Activated T-helper 1 cell treated with anti-CD3 and anti-CD28 coated beads, Interleukin-2, amount 50 U/mL, for 16 hours (primary cell): ENCODE results near the gene NAPEPLD.
"Not testable (repeated sequence)": the region's sequence is repeated elsewhere in the genome, so short reads cannot be mapped to it uniquely, and the experiment has no call there.

Experiments
- DNase-seq, 2 donors: peaks; one replicate each; pipeline ENCODE4 v3.0.0-alpha.2; 2020; ENCODE audit warnings: low read depth in 1 of 2, low spot score in 1 of 2

NAPEPLD gene

DNA sequence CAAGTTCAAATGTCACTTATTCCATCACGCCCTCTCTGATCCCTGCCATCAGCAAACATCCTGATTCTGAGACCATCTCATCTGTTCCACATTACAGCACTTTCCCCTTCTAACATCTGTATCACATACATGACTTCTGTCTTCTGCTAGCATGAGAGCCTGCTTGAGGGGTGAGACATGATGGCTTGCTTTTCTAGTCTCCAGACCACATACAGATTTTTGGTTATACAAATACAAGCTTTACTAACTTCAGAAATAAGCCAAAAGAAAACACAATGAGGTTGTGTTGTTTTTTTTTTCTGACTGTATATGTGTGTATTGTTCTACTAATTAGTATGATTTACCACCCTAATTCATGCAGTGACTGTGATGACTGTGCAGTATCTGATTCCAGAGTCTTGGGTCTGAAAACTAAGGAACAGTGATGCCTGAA lies 34.3 kb downstream of the NAPEPLD start:
- no peak for DNase-seq

DNA sequence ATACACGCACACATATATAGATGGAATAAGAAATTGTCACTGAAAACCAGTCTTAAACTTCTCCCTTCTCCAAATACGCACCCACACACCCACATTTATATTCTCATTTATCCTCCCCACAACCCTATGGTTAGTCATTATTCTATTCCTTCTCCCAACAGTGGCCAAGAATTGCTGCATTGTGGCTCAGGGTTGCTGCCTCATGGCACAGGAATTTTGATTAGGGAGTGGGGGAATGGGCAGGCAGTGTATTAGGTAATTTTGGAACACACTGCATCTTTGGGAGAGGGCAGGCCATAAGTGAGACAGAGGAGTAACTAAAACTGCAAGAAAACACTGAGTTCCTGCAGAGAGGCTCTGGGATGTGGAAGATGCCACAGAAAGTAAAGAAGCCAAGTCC lies 35.7 kb downstream of the NAPEPLD start:
- DNase-seq, result no peak

DNA sequence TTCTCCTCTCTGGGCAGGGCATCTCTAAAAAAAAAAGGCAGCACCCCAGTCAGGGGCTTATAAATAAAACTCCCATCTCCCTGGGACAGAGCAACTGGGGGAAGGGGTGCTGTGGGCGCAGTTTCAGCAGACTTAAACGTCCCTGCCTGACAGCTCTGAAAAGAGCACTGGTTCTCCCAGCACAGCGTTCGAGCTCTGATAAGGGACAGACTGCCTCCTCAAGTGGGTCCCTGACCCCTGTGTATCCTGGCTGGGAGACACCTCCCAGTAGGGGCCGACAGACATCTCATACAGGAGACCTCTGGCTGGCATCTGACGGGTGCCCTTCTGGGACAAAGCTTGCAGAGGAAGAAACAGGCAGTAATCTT lies 42.2 kb downstream of the NAPEPLD start:
- DNase-seq, result not testable (repeated sequence)

DNA sequence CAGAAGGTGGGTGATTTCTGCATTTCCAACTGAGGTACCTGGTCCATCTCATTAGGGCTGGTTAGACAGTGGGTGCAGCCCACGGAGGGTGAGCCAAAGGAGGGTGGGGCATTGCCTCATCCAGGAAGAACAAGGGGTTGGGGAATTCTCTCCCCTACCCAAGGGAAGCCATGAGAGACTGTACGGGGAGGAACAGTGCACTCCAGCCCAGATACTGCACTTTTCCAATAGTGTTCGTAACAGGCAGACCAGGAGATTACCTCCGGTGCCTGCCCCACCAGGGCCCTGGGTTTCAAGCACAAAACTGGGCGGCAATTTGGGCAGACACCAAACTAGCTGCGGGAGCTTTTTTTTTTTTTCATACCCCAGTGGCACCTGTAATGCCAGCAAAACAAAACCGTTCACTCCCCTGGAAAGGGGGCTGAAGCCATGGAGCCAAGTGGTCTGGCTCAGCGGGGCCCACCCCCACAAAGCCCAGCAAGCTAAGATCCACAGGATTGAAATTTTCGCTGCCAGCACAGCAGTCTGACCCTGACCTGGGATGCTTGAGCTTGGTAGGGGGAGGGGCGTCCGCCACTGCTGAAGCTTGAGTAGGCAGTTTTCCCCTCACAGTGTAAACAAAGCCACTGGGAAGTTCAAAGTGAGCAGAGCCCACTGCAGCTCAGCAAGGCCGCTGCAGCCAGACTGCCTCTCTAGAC lies 42.7 kb downstream of the NAPEPLD start:
- DNase-seq, result no peak

DNA sequence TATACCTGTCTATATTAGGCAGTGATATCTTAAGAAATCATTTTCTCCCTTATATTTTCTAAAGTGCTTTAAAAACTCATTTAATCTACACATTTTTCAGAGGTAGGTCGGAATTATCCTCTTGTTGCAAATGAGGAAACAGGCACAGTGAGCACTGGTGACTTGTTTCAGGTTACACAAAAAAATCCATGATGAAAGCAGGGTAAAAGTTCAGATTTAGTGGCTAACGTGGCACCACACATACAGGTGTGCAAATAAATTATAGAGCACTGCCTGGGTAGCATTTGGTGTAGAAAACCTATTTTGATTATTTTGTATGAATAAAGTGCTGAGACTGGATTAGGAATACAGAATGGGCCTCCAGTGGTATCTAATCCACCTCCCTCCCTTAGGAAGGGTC lies 47.4 kb downstream of the NAPEPLD start:
- DNase-seq, result no peak

DNA sequence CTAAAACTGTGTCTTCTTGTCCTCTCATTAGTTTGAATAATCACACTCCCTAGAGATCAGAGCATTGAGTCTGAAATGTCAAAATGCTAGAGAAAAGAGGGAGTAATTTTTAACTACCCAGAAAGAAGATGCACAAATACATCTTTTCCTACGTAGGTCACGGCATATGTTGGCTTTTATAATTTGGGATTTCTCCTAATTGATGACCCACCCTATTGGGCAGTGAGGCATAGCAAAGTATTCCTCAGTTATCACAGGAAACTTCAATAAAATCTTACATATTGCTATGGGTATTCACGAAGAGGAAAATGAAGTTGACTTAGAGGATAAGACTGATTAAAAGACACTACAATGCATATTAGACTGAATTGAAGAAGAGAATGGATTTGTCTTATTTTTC lies 48.6 kb downstream of the NAPEPLD start:
- no peak for DNase-seq

DNA sequence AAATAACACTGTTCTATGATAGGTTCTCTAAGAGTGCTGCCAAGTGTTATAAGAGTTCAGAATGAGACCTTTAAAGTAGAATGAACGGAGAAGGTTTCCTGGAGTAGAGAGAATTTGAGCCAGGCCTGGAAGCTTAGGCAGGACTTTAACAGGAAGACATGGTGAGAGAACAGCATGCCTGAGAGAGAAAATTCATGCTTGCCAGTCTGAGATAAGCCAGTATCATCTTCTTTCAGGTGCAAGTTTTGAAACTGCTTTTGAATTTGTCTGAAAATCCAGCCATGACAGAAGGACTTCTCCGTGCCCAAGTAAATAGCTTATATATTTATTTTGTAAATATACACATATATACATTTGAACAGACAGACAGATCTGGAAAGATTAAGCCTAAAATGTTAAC lies 51.9 kb downstream of the NAPEPLD start:
- no peak for DNase-seq

DNA sequence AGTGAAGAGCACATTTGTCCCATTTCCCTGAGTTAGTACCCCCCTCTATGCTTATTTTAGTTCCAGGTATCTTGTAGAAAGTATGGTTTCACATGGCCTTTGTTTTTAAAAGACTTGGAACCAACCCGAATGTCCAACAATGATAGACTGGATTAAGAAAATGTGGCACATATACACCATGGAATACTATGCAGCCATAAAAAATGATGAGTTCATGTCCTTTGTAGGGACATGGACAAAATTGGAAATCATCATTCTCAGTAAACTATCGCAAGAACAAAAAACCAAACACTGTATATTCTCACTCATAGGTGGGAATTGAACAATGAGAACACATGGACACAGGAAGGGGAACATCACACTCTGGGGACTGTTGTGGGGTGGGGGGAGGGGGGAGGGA lies 53.3 kb downstream of the NAPEPLD start:
- DNase-seq, result not testable (repeated sequence)

DNA sequence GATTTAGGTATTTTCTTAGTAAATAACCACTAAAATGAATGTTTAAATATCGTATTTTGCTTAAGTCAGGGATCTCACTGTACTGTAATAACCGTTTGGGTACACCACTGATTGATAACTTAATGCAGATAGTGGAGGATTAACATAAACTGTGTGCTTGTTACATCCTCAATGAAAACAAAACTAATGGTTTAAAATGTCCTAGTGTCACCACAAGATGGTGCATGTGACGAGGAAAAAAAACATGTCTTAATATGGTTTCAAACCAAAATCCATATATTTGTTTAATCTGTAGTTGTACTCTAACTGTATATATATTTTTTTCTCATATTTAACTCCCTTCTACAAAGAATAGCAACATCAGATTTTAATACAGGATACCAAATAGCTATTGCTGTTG lies 54.8 kb downstream of the NAPEPLD start:
- DNase-seq, result no peak

DNA sequence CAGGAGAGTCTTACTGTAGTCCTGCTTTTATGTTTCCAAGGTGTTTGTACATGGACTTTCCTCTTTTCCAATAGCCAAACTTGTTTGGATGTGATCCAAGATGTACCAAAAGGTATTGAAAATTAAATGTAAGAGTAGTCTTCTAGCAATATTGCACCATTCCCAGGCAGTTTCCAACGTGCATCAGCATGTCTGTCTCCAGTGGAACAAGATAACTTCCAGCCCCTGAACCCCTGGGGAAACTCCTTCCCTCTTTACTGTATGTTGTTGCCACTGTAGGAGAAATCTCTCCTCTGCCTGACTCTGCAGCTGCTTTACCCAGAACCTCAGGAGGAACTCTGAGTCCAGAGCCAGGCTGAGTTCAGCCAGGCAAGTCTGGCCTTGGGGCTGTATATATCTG lies 55.5 kb downstream of the NAPEPLD start:
- DNase-seq, result no peak

DNA sequence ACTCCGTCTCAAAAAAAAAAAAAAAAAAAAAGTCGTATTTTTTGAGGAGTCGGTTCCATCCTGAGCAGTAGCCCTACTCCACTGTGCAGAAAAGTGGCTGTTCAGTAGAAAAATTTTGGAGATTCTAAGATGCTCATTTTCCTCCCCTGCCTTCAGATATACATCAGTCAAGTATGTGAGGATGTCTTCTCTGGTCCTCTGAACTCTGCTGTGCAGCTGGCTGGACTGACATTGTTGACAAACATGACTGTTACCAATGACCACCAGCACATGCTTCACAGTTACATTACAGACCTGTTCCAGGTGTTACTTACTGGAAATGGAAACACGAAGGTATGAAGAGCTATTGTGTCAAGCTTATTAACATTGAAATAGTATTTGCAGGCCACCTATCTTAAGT lies 56.6 kb downstream of the NAPEPLD start:
- DNase-seq, result not testable (repeated sequence)

DNA sequence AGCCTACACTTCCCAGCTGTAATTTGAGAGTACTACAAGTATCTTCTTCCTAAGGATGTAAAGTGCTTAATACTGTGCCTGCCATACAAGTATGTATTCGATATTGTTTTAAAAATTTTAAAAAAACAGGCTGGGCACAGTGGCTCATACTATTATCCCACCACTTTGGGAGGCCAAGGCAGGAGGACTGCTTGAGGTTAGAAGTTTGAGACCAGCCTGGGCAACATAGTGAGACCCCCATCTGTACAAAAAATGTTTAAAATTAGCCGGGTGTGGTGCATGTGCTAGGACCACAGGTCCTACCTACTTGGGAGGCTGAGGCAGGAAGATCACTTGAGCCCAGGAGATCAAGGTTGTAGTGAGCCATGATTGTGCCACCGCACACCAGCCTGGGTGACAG lies 65.7 kb downstream of the NAPEPLD start:
- DNase-seq, result no peak

DNA sequence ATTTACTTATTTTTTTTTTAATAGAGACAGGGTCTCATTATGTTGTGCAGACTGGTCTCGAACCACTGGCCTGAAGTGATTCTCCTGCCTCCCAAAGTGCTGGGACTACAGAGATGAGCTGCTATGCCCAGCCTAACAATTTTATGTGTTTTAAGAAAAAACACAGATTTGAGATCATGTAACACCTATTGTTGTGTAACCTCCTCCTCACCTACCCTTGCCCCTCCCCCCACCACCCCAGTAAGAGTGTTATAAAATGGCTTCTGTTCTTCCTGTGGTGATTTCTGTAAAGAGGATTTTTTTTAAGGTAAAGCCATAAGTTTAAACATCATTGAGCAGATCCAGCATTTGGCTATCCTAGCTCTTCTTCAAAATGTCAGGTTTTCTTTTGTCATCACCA lies 66.4 kb downstream of the NAPEPLD start:
- no peak for DNase-seq

DNA sequence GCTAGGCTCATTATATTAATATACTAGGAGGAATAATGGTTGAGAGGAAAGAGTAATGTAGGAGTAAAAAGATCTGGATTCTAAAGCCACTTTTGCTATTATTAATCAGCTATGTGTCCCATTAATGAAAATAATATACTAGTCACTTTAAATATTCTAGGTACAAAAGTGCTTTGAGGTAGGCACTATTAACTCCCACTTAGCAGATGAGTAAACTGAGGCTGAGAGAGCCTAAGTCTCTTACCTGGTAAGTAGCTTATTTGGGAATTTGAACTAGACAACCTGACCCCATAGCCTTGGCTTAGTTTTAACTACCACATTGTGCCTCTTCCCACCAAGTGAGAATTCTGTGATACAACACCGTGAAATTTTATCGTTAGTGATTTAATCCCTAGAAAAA lies 68.0 kb downstream of the NAPEPLD start:
- DNase-seq, result no peak

DNA sequence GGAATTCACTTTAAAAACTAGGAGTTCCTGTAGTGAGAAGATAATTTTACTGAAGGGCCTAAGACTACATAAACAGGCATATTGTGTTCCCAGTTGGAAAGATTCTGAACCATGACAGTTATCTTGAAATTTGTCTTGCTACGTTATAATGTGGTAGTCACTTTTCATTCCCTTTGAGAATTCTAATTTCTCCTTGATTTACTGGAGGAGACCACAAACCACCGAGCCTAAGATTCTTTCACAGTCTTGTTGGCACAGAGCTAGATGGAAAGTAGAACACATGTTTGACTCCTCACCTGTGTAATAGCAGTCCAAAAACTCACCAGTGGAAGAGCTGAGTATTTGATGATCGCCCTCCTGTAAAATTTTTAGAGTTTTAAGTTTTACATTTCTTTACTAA lies 69.1 kb downstream of the NAPEPLD start:
- no peak for DNase-seq

DNA sequence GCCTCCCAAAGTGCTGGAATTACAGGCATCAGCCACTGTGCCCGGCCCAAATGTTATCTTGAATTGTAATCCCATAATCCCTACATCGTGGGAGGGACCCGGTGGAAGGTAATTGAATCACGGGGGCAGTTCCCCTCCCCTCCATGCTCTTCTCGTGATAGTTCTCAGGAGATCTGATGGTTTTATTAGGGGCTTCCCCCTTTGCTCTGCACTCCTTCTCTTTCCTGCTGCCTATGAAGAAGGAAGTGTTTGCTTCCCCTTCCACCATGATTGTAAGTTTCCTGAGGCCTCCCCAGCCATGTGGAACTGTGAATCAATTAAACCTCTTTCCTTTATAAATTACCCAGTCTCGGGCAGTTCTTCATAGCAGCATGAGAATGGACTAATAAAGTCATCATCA lies 70.7 kb downstream of the NAPEPLD start:
- DNase-seq, result not testable (repeated sequence)

DNA sequence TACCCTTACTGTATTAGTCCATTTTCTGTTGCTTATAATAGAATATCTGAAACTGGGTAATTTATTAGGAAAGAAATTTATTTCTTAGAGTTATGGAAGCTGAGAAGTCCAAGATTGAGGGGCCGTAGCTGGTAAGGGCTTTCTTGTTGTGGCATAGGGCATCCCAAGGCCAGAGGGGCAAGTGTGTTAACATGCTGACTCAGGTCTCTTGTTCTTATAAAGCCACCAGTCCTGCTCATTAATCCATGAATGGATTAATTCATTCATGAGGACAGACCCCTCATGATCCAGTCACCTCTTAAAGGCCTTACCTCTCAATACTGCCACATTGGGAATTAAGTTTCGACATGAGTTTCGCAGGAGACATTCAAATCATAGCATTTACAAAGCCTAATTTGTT lies 71.6 kb downstream of the NAPEPLD start:
- no peak for DNase-seq

DNA sequence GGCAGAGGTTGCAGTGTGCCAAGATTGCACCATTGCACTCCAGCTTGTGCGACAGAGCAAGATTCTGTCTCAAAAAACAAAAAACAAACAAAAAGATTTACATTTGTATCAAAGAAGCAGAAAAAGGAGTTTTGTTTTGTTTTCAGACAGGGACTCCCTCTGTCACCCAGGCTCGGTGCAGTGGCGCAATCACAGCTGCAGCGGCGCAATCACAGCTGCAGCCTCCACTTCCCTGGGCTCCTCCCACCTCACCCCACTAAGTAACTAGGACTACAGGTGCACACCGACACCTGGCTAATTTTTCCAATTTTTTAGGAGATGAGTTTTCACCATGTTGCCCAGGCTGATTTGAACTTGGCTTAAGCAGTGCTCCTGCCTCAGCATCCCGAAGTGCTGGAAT lies 72.1 kb downstream of the NAPEPLD start:
- no peak for DNase-seq

DNA sequence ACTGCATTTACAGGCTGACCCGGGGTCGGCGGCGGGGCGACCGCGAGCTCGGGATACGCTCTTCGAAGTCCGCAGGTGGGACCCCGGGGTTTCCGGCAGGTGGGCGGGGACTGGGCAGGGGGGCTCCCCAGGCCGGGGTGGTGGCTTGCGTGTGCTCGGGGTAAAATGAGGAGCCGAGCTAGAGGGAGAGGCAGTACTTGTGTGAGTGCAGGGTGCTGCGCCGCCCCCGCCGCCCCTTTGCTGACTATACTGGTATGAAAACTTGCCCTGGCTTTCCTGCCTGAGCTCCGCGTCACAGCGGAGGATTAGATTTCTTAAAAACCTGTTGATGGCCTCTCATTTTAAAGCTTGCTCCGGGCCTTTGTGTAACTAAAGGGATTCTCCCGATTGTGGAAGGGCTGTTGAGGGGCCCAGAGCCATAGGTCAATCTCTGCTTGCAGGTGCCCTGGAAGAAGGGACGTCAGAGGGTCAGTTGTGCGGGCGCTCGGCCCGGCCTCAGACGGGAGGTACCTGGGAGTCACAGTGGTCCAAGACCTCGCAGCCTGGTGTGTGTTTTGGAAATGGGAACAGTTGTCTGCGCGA lies 73.5 kb downstream of the NAPEPLD start:
- peak; percentile 25 to 59 for DNase-seq

DNA sequence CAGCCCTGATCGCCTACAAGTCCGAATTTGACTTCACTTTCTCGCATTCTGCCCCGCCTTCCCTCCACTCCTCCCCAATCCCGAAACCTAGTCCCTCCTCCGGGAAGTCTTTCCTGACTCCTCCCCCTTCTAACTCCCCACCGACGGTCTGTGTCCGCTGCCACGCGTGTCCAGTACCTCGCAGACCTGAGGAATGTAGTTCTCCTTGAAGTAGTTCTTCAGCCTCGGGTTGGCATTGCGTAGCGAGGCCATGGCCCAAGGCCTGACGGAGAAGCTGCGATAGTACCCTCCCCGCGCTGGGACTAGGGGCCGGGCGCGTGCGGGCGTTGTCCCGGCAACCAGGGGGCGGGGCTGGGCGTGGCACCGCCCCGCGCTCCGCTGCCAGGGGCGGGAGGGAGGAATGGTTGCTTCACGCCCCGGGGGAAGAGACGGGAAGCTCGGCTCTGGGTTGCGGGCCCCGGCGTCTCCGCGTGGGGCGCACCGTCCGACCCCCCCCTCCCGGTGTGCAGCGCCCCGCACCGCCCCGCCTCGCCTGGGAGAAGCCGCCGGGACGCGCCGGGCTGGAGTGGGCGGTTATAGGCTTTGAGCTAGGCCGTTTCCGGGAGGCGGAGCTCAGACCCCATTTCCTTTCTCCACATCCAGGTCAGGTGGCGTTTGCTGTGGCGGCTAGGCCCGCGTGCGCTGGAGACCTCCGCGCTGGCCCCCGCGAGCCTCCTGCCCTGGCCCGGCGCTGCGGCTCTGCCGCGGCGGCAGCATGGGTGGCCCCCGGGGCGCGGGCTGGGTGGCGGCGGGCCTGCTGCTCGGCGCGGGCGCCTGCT lies 74.2 kb downstream of the NAPEPLD start, which contains the start of the genes ARMC10 and FBXL13:
Gene ARMC10 (plus strand): TSS at position 622 of the 818 bp plus-strand sequence. CDS start 133 bp downstream, at position 755.
Gene FBXL13 (minus strand): TSS at position 278 of the 818 bp plus-strand sequence.
- DNase-seq, result peak; percentile 78 to 88

DNA sequence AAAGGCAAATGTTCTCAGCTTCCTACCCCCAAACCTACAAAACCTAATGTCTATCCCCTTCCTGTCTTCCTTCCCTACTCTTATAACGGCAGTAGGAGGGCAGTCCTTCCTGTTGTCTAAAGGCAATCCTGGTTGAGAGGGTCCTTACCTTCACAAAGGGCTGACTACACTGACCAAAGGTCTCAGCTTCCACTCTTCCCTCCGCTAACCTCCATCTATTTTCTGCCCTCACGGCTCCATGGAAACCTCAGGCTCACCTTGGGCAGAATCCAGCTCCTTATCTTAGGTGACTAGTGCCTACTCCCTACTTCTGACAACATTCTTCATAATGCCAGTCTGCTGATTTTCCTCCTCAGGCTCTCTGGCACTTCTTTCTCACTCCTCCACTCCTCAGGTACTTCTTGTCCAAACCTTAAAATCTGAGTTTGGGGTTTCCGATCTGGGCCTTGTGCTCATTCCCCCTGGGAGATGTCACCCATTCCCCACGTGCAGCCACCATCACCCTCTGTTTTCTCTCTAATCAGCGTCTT lies 74.8 kb downstream of the NAPEPLD start:
- DNase-seq, result no peak

DNA sequence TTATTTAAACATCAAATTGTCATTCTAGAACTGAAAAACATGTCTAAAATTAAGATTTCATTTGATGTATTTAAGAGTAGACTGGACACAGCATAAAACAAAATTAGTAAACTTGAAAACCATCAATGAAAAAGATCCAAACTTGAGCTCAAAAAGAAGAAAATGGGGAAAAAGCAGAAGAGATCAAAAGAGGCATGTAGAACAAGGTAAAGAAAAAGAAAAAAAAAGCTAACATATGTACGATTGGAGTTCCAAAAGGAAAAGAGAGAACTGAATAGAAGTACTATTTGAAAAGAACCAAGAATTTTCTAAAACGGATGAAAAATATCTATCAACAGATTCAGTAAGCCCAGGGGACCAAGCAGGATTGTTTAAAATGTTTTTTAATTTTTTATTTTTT lies 77.9 kb downstream of the NAPEPLD start:
- no peak for DNase-seq
